ENCODE data around the gene NDUFS4. TPM values are rescaled to one million over a fixed set of nuclear protein-coding genes. Genes with fewer than 3 reads are reported as not detected.
"Not testable (repeated sequence)": the region's sequence is repeated elsewhere in the genome, so short reads cannot be mapped to it uniquely, and the experiment has no call there.

The NDUFS4 gene
- 74.3 TPM in 2 replicates for total RNA-seq
- long read RNA-seq, transcript NDUFS4-201 (5 exons, 675 nt) = major isoform, 13 of 18 reads
- long read RNA-seq, partial matches to known transcripts = 2 of 18 reads
- long read RNA-seq, other reads (novel, unspliced or antisense) = 3 of 18 reads

- Mint-ChIP-seq H3K36me3 (ENCODE audit: unreplicated experiment) (peaks cover 4% of the 10 kb centered on the region), H3K27me3 (ENCODE audit: unreplicated experiment) (peaks cover 10% of the 10 kb centered on the region), H3K27ac (ENCODE audit: unreplicated experiment) (peak within 1 kb of the TSS; percentile 98), H3K9me3 (ENCODE audit: unreplicated experiment) (peaks cover 4% of the 10 kb centered on the region), H3K4me1 (ENCODE audit: unreplicated experiment) (peaks cover 20% of the 10 kb centered on the region), H3K4me3 (ENCODE audit: unreplicated experiment) (peak within 1 kb of the TSS; percentile 99)
- DNase-seq (ENCODE audit: extremely low spot score, unreplicated experiment) = peak; percentile 89
- no peak for TF ChIP-seq CTCF (IDR thresholded peaks at IDR 0.05)
Measured at GRCh38 chr5:53560506-53561191, at the start of gene NDUFS4. Gene NDUFS4, plus strand, starts transcription at chr5:53560639. Its CDS starts 24 bp downstream, at chr5:53560663.

GRCh38 chr5:53512539-53512938 is 47.9 kb upstream of the NDUFS4 start:
- Mint-ChIP-seq H3K4me3 (ENCODE audit: unreplicated experiment) (no peak overlapping the region), H3K27ac (ENCODE audit: unreplicated experiment) (no peak overlapping the region), H3K27me3 (ENCODE audit: unreplicated experiment) (peaks cover 25% of the 10 kb centered on the region), H3K36me3 (ENCODE audit: unreplicated experiment) (no peaks in the 10 kb centered on the region), H3K9me3 (ENCODE audit: unreplicated experiment) (peaks cover 21% of the 10 kb centered on the region), H3K4me1 (ENCODE audit: unreplicated experiment) (no peaks in the 10 kb centered on the region)
- TF ChIP-seq CTCF (IDR thresholded peaks at IDR 0.05) = no peak
- no peak for DNase-seq (ENCODE audit: extremely low spot score, unreplicated experiment)

GRCh38 chr5:53515988-53516387 is 44.5 kb upstream of the NDUFS4 start:
- no peak for DNase-seq (ENCODE audit: extremely low spot score, unreplicated experiment)
- no peaks in the 10 kb centered on the region for H3K4me1 Mint-ChIP-seq (ENCODE audit: unreplicated experiment)
- no peak overlapping the region for H3K4me3 Mint-ChIP-seq (ENCODE audit: unreplicated experiment)
- H3K27me3 Mint-ChIP-seq (ENCODE audit: unreplicated experiment) = peaks cover 40% of the 10 kb centered on the region
- no peaks in the 10 kb centered on the region for H3K36me3 Mint-ChIP-seq (ENCODE audit: unreplicated experiment)
- H3K9me3 Mint-ChIP-seq (ENCODE audit: unreplicated experiment) = peaks cover 16% of the 10 kb centered on the region
- no peak for TF ChIP-seq CTCF (IDR thresholded peaks at IDR 0.05)
- no peak overlapping the region for H3K27ac Mint-ChIP-seq (ENCODE audit: unreplicated experiment)

- Mint-ChIP-seq H3K4me1 (ENCODE audit: unreplicated experiment) (no peaks in the 10 kb centered on the region), H3K36me3 (ENCODE audit: unreplicated experiment) (no peaks in the 10 kb centered on the region), H3K4me3 (ENCODE audit: unreplicated experiment) (no peak overlapping the region), H3K9me3 (ENCODE audit: unreplicated experiment) (peaks cover 15% of the 10 kb centered on the region), H3K27me3 (ENCODE audit: unreplicated experiment) (peaks cover 41% of the 10 kb centered on the region), H3K27ac (ENCODE audit: unreplicated experiment) (no peak overlapping the region)
- DNase-seq (ENCODE audit: extremely low spot score, unreplicated experiment) = no peak
- no peak for TF ChIP-seq CTCF (IDR thresholded peaks at IDR 0.05)
Measured at GRCh38 chr5:53520813-53521212, 39.6 kb upstream of the NDUFS4 start.

GRCh38 chr5:53537711-53538110 is 22.7 kb upstream of the NDUFS4 start:
- H3K27ac Mint-ChIP-seq (ENCODE audit: unreplicated experiment) = no peak overlapping the region
- no peaks in the 10 kb centered on the region for H3K36me3 Mint-ChIP-seq (ENCODE audit: unreplicated experiment)
- H3K27me3 Mint-ChIP-seq (ENCODE audit: unreplicated experiment) = peaks cover 52% of the 10 kb centered on the region
- no peak for TF ChIP-seq CTCF (IDR thresholded peaks at IDR 0.05)
- DNase-seq (ENCODE audit: extremely low spot score, unreplicated experiment) = no peak
- H3K4me1 Mint-ChIP-seq (ENCODE audit: unreplicated experiment) = no peaks in the 10 kb centered on the region
- no peaks in the 10 kb centered on the region for H3K9me3 Mint-ChIP-seq (ENCODE audit: unreplicated experiment)
- no peak overlapping the region for H3K4me3 Mint-ChIP-seq (ENCODE audit: unreplicated experiment)

- not testable (repeated sequence) for H3K4me1 Mint-ChIP-seq (ENCODE audit: unreplicated experiment); H3K4me3 Mint-ChIP-seq (ENCODE audit: unreplicated experiment); DNase-seq (ENCODE audit: extremely low spot score, unreplicated experiment); H3K36me3 Mint-ChIP-seq (ENCODE audit: unreplicated experiment); H3K9me3 Mint-ChIP-seq (ENCODE audit: unreplicated experiment); H3K27ac Mint-ChIP-seq (ENCODE audit: unreplicated experiment)
- peaks cover 50% of the 10 kb centered on the region for H3K27me3 Mint-ChIP-seq (ENCODE audit: unreplicated experiment)
Measured at GRCh38 chr5:53540739-53541138, 19.7 kb upstream of the NDUFS4 start.

All from osteocyte (in vitro differentiated cells).